ENCODE results near the gene ACSM3.

The ACSM3 gene

GRCh38 chr16:20838240-20838639 is 74.4 kb downstream of the ACSM3 start:
- Histone ChIP-seq H3K4me1 (ENCODE audit: insufficient read depth, poor library complexity, severe bottlenecking) (no peaks in the 10 kb centered on the region), H3K36me3 (ENCODE audit: low read depth) (peaks cover 57% of the 10 kb centered on the region), H3K27ac (ENCODE audit: poor library complexity, severe bottlenecking) (no peak overlapping the region), H3K27me3 (ENCODE audit: insufficient read depth, poor library complexity, severe bottlenecking) (no peaks in the 10 kb centered on the region), H3K4me3 (ENCODE audit: severe bottlenecking) (no peak overlapping the region), H3K9me3 (ENCODE audit: severe bottlenecking) (no peaks in the 10 kb centered on the region)
- no peak for DNase-seq (ENCODE audit: low spot score)
- no peak for ATAC-seq (ENCODE audit: low read depth)
- TF ChIP-seq CTCF (IDR thresholded peaks at IDR 0.05; ENCODE audit: poor library complexity, severe bottlenecking): no peak

- H3K36me3 ChIP-seq (ENCODE audit: low read depth): peaks cover 58% of the 10 kb centered on the region
- no peak for DNase-seq (ENCODE audit: low spot score)
- H3K9me3 ChIP-seq (ENCODE audit: severe bottlenecking): no peaks in the 10 kb centered on the region
- no peak overlapping the region for H3K4me3 ChIP-seq (ENCODE audit: severe bottlenecking)
- ATAC-seq (ENCODE audit: low read depth): no peak
- H3K27me3 ChIP-seq (ENCODE audit: insufficient read depth, poor library complexity, severe bottlenecking): no peaks in the 10 kb centered on the region
- H3K27ac ChIP-seq (ENCODE audit: poor library complexity, severe bottlenecking): no peak overlapping the region
- no peak for TF ChIP-seq CTCF (IDR thresholded peaks at IDR 0.05; ENCODE audit: poor library complexity, severe bottlenecking)
- H3K4me1 ChIP-seq (ENCODE audit: insufficient read depth, poor library complexity, severe bottlenecking): no peaks in the 10 kb centered on the region
These were observed 75.7 kb downstream of the ACSM3 start for GRCh38 chr16:20839504-20839903.

GRCh38 chr16:20844054-20844453 is 80.2 kb downstream of the ACSM3 start:
- no peak overlapping the region for H3K4me3 ChIP-seq (ENCODE audit: severe bottlenecking)
- H3K9me3 ChIP-seq (ENCODE audit: severe bottlenecking): no peaks in the 10 kb centered on the region
- TF ChIP-seq CTCF (IDR thresholded peaks at IDR 0.05; ENCODE audit: poor library complexity, severe bottlenecking): no peak
- DNase-seq (ENCODE audit: low spot score) (no peak), ATAC-seq (ENCODE audit: low read depth) (no peak)
- H3K4me1 ChIP-seq (ENCODE audit: insufficient read depth, poor library complexity, severe bottlenecking): no peaks in the 10 kb centered on the region
- H3K27me3 ChIP-seq (ENCODE audit: insufficient read depth, poor library complexity, severe bottlenecking): no peaks in the 10 kb centered on the region
- peaks cover 32% of the 10 kb centered on the region for H3K36me3 ChIP-seq (ENCODE audit: low read depth)
- no peak overlapping the region for H3K27ac ChIP-seq (ENCODE audit: poor library complexity, severe bottlenecking)

- H3K4me1 ChIP-seq (ENCODE audit: insufficient read depth, poor library complexity, severe bottlenecking): peaks cover 2% of the 10 kb centered on the region
- no peak for DNase-seq (ENCODE audit: low spot score)
- H3K27me3 ChIP-seq (ENCODE audit: insufficient read depth, poor library complexity, severe bottlenecking): no peaks in the 10 kb centered on the region
- no peak for TF ChIP-seq CTCF (IDR thresholded peaks at IDR 0.05; ENCODE audit: poor library complexity, severe bottlenecking)
- peaks cover 34% of the 10 kb centered on the region for H3K36me3 ChIP-seq (ENCODE audit: low read depth)
- ATAC-seq (ENCODE audit: low read depth): no peak
- no peaks in the 10 kb centered on the region for H3K9me3 ChIP-seq (ENCODE audit: severe bottlenecking)
- H3K4me3 ChIP-seq (ENCODE audit: severe bottlenecking): no peak overlapping the region
- H3K27ac ChIP-seq (ENCODE audit: poor library complexity, severe bottlenecking): no peak overlapping the region
These were observed 80.8 kb downstream of the ACSM3 start for GRCh38 chr16:20844588-20844987.

- Histone ChIP-seq H3K4me3 (ENCODE audit: severe bottlenecking) (no peak overlapping the region), H3K4me1 (ENCODE audit: insufficient read depth, poor library complexity, severe bottlenecking) (peaks cover 7% of the 10 kb centered on the region), H3K9me3 (ENCODE audit: severe bottlenecking) (no peaks in the 10 kb centered on the region), H3K27ac (ENCODE audit: poor library complexity, severe bottlenecking) (no peak overlapping the region), H3K36me3 (ENCODE audit: low read depth) (peaks cover 24% of the 10 kb centered on the region), H3K27me3 (ENCODE audit: insufficient read depth, poor library complexity, severe bottlenecking) (no peaks in the 10 kb centered on the region)
- ATAC-seq (ENCODE audit: low read depth): no peak
- no peak for TF ChIP-seq CTCF (IDR thresholded peaks at IDR 0.05; ENCODE audit: poor library complexity, severe bottlenecking)
- no peak for DNase-seq (ENCODE audit: low spot score)
These were observed 82.2 kb downstream of the ACSM3 start for GRCh38 chr16:20846030-20846429.
